Spleen (tissue), 7 donors: Measurements from ENCODE around the gene ABCG2.

Source experiments
- POLR2A ChIP-seq, 3 donors: fragments of 450-650 bp; IDR thresholded peaks; one replicate each; pipeline ENCODE4 v1.5.1; 2017; ENCODE audit warnings: antibody characterized with exemption in 3 of 3, mild to moderate bottlenecking in 1 of 3
- TF ChIP-seq, protein P1 (sequence below), 11 experiments: fragments of 200-600 bp in 7 of 11; fragments of 450-650 bp in 4 of 11; sonication (generic) in 4 of 11; IDR thresholded peaks in 8 of 11; conservative IDR thresholded peaks in 3 of 11; 1 replicate in 7 of 11; 2 replicates in 4 of 11; pipeline versions ENCODE4 v1.4.0 to v1.8.0; 2016 to 2021; ENCODE audit warnings: antibody characterized with exemption in 11 of 11, inconsistent platforms in 4 of 11, mild to moderate bottlenecking in 1 of 11
- donor health status: DM: no; HTN: no; CAD: no; lungs with moderate emphysema.
- donor health status: DM: no; HTN: no; CAD: no.
- donor health status: DM: no; HTN: no; CAD: no.

GRCh38 chr4:88208156-88208555 is 49.7 kb upstream of the ABCG2 start:
- TF ChIP-seq, protein P1, sequence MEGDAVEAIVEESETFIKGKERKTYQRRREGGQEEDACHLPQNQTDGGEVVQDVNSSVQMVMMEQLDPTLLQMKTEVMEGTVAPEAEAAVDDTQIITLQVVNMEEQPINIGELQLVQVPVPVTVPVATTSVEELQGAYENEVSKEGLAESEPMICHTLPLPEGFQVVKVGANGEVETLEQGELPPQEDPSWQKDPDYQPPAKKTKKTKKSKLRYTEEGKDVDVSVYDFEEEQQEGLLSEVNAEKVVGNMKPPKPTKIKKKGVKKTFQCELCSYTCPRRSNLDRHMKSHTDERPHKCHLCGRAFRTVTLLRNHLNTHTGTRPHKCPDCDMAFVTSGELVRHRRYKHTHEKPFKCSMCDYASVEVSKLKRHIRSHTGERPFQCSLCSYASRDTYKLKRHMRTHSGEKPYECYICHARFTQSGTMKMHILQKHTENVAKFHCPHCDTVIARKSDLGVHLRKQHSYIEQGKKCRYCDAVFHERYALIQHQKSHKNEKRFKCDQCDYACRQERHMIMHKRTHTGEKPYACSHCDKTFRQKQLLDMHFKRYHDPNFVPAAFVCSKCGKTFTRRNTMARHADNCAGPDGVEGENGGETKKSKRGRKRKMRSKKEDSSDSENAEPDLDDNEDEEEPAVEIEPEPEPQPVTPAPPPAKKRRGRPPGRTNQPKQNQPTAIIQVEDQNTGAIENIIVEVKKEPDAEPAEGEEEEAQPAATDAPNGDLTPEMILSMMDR (IDR thresholded peaks at IDR 0.05 in 8 of 11, conservative IDR thresholded peaks at IDR 0.05 in 3 of 11), result no peak
- no peak for TF ChIP-seq POLR2A (IDR thresholded peaks at IDR 0.05)
